HK-2 (cell line): ENCODE measurements around the gene GTF2IRD1.
A peak's percentile ranks its signal among the peaks of the same experiment; 100 is the strongest.
"Not testable (repeated sequence)": the region's sequence is repeated elsewhere in the genome, so short reads cannot be mapped to it uniquely, and the experiment has no call there.

Source experiments
- DNase-seq: peaks from one replicate; pipeline ENCODE4 v3.0.0-alpha.2; 2018; ENCODE audit not compliant: unreplicated experiment

The GTF2IRD1 gene, protein sequence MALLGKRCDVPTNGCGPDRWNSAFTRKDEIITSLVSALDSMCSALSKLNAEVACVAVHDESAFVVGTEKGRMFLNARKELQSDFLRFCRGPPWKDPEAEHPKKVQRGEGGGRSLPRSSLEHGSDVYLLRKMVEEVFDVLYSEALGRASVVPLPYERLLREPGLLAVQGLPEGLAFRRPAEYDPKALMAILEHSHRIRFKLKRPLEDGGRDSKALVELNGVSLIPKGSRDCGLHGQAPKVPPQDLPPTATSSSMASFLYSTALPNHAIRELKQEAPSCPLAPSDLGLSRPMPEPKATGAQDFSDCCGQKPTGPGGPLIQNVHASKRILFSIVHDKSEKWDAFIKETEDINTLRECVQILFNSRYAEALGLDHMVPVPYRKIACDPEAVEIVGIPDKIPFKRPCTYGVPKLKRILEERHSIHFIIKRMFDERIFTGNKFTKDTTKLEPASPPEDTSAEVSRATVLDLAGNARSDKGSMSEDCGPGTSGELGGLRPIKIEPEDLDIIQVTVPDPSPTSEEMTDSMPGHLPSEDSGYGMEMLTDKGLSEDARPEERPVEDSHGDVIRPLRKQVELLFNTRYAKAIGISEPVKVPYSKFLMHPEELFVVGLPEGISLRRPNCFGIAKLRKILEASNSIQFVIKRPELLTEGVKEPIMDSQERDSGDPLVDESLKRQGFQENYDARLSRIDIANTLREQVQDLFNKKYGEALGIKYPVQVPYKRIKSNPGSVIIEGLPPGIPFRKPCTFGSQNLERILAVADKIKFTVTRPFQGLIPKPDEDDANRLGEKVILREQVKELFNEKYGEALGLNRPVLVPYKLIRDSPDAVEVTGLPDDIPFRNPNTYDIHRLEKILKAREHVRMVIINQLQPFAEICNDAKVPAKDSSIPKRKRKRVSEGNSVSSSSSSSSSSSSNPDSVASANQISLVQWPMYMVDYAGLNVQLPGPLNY

DNA sequence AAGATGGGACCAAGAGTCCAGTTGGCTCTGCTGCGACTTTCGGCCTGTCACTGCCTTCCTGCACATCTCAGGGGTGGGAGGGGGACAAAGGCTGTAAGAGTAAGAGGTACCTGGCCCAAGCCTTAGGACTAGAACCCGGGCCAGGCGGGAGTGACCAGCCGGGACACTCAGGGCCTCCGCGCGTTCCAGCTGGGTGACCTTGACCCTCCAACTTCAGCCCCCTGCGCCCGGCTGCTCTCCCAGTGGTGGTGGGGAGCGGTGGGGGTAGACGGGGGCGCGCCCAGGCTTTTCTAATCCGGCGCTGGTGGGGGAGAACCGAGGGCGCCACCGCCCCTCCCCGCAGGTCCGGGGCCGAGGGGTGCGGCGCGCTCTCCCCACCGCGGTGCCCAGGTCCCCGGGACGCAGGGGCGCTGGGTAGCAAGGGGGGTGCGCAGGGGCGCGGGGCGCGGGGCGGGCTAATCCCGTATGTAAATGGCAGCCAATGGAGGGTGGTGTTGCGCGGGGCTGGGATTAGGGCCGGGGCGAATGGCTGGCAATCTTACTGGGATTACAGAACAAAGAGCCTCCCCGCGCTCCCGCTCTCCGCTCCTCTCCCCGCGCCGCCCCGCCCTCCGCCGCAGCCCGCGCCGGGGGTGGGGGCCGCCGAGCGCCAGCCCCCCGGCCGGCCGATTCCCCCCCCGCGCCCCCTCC, at the start of gene GTF2IRD1:
GTF2IRD1 (plus strand) TSS at position 585 of the 690 bp plus-strand sequence. CDS start 54,175 bp downstream, outside the sequence.
- DNase-seq, result peak; percentile 78

DNA sequence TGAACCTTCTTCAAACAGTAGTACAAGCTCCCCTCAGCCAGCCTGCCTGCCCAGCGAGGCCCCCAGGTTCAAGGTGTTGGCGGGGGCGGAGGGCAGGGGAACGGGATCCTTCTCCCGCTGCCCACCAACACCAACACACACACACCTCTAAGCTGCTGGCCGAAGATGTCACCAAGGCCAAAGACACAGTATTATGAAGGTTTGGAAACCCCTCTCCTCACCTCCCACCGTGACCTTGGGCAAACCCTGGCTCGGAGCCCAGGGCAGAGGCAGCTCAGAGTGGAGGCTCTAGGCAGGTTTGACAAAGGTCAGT, 49.4 kb upstream of the GTF2IRD1 start:
- no peak for DNase-seq

DNA sequence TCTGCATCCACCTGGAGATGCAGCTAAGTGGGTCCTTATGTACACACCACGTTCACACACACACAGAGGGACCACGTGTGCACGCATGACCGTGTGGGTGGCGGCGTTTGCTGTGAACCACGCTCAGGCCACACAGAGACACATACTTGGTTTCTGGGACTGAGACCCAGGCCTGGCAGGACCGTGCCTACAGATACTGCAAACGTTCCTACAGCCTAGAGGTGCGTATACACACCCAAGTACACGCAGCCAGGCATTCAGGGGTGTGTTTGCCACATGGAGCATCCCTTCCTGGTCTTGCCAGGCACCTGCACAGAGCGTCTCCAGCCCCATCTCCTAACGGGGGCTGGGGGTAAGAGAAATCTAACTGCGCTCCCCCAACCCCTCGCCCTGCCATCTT, 49.0 kb upstream of the GTF2IRD1 start:
- DNase-seq, result no peak

DNA sequence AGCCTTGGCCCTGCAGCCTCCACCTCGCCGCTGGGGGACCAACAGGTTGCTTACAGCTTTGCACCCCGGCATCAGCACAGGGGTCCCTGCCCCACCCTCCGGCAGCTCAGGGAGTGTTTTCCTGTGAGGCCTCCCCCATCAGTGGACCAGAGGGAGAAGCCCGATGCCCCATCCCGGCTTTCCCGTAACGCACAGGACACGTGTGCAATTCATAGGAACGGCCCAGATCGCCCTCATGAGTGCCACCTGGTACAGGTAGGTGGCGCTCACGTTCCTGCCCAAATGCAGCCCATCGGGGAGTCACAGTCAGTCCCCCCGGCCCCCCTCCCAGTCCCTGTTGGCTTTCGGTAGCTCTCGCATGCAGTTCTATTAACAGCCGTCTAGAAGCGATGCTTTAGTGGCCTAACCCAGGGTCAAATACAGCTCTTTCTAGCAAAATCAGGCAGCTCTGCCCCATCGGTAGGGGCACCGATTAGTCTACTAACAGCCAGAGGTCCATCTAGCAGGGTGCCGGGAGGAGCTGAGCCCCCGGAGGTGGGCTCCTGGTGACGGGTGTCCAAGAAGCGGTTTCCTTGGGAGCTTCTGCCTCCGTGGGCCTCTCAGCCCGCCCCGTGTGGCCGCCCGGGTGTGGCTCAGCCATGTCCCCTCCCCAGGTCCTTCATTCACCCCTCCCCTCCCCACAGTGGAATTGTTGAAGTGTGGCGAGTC, 48.4 kb upstream of the GTF2IRD1 start:
- no peak for DNase-seq

DNA sequence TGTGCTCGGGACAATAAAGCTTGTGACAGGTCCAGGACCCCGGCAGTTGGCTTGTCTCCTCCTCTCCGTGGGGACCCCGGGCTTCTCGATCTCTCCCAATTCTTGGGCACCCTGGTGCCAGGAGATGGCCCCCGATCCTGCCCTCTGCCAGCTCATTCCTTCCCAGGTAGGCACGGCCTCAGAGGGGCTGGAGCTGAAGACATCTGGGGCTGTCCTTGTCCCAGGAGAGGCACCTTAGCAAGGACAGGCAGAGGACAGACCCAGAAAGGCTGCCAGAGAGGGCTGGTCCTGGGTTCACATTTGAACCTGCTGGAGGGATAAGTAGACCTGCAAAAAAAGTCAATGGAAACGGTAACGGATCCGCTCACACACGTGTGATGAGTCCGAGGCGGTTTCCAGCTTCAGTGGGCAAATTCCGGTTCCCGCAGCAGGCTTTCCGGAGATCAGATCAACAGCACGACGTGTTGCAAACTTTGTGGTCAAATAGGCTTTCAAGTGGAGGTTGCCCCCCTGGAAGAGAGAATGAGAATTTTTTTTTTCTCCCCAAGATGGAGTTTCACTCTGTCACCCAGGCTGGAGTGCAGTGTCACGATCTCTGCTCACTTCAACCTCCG, 47.7 kb upstream of the GTF2IRD1 start:
- DNase-seq, result no peak

DNA sequence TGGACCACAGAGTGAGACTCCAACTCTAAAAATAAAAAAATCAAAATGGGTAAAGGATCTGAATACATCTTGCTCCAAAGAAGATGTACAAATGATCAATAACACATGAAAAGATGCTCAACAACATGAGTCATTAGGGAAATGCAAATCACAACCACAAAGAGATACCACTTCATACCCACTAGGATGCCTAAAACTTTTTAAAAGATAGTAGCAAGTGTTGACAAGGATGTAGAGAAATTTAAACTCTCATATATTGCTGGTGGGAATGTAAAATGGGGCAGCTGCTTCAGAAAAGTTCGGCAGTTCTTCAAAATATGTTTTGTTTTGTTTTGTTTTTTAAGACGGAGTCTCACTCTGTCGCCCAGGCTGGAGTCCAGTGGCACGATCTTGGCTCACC, 45.7 kb upstream of the GTF2IRD1 start:
- DNase-seq, result no peak

DNA sequence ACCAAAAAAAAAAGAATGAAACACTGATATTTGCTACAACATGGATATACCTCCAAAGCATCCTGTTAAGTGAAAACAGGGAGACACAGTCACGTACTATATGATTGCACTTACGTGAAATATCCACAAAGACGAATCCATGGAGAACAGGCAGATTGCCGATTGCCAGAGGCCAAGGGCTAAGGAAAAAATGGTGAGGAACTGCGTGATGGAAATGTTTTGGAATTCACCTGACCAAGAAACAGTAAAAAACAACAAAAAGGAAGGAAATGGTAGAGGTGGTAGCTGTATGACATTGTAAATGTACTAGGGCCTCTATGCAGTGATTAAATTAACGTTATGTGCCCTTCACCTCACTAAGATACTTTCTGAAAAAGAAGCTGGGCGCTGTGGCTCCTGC, 44.1 kb upstream of the GTF2IRD1 start:
- DNase-seq, result no peak

DNA sequence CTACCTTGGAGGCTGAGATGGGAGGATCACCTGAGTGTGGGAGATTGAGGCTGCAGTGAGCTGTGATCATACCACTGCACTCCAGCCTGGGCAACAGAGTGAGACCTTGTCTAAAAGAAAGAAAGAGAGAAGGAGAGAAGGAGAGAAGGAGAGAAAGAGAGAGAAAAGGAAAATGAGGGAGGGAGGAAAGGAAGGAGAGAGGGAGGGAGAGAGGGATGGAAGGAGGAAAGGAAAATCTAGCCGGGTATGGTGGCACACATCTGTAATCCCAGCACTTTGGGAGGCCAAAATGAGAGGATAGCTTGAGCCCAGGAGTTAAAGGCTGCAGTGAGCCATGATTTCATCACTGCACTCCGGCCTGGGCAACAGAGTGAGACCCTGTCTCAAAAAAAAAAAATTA, 42.9 kb upstream of the GTF2IRD1 start:
- no peak for DNase-seq

DNA sequence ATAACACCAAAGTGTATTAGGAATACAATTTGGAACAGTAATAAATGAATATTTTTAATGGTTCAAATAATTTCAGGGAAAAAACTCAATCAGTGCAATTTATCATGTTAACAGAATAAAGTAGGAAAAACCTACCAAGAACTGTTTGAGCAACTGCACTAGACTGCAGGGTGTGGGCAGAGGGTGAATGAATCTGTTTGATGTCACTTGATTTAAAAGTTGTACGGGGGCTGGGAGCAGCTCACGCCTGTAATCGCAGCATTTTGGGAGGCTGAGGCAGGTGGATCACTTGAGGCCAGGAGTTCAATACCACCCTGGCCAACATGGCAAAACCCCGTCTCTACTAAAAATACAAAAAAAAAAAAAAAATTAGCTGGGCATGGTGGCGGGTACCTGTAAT, 42.1 kb upstream of the GTF2IRD1 start:
- DNase-seq, result not testable (repeated sequence)

DNA sequence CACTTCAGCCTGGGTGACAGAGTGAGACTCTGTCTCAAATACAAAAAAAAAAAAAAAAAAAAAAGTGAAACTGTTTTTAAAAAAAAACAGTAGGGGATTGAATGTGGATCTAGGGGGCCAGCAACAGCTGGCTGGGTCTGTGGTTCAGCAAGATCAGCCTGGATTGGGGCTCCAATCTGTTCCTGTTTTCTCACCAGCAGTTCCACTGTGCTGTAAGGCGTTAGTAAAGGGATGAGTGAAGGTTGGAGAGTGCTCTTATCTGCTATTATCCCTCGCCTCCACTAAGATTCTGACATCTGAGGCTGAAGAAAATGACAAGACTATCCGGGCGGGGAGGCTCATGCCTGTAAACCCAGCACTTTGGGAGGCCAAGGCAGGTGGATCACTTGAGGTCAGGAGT, 41.6 kb upstream of the GTF2IRD1 start:
- no peak for DNase-seq

DNA sequence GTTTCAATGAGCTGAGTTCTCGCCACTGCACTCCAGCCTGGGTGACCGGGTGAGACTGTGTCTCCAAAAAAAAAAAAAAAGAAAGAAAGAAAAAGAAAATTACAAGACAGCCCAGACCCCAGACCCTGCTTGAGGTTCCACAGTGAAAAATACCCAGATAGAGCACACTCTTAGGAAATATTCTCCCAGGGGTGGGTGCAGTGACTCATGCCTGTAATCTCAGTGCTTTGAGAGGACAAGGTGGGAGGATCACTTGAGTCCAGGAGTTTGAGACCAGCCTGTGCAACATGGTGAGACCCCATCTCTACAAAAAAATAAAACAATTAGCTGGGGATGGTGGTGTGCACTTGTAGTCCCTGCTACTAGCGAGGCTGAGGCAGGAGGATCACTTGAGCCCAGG, 41.1 kb upstream of the GTF2IRD1 start:
- DNase-seq, result no peak

DNA sequence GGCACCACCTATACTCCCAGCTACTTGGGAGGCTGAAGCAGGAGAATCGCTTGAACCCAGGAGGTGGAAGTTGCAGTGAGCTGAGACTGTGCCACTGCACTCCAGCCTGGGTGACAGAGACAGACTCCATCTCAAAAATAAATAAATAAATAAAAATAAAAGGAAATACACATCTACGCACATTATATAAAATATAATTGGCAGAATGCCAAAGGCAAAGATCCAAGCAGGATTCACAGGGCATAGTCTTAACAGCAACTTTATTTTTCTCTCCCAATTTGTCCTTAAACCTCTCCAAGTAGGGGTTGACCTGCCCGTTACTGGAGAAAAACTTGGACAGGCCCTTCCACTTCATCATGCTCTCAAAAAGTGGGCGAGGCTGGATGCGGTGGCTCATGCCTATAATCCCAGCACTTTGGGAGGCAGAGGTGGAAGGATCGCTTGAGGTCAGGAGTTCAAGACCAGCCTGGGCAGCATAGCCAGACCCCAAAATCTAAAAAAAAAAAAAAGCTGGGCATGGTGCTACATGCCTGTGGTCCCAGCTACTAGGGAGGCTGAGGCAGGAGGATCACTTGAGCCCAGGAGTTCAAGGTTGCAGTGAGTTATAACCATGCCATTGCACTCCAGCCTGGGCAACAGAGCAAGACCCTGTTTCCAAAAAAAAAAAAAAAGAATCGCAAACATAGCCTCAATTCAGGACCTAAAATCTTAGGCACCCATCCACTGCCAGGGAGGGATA, 38.9 kb upstream of the GTF2IRD1 start:
- not testable (repeated sequence) for DNase-seq

DNA sequence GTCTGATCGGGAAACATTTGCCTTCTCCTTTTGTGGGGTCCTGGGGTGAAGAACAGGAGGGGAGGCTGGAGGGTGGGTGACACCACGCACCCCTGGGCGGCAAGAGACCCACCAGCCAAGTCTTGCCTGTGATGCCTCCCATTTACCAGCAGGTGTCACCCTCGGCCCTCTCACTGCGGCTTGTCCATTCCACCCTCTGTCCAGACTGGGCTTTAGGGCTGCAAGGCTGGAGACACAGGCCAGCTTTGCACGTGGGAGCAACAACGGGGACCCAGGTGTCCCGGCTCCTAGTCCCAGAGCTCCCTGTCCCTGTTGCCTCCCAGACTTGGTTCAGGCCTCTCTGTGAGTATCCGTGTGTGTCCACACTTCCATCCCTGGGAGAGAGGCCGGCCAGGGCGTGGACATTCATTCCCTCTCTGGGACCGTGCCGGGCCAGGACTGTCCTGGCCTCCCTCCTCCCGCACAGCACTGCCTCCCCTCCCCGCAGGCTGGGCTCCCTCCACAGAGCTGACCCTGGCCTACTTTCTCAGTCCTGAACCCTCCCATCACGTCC, 36.2 kb upstream of the GTF2IRD1 start:
- DNase-seq, result peak; percentile 75

DNA sequence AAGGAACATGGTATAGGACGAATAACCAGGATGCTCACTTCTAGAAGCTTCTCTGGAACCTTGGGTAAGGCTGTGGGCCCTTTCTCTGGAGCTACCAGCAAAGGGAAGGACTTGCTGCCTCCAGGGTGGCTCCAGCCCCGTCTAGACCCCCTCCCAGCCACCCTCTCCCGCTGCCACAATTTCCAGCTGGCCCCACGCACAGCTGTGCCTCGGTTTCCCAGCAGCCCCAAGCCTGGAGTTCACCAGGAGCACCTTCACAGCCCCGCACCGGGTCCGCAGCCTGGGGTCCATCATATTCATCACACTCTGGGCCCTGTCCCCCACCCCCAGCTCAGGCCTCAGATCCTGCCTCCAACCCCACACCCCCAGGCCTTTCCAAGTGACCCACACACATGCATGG, 35.6 kb upstream of the GTF2IRD1 start:
- no peak for DNase-seq

DNA sequence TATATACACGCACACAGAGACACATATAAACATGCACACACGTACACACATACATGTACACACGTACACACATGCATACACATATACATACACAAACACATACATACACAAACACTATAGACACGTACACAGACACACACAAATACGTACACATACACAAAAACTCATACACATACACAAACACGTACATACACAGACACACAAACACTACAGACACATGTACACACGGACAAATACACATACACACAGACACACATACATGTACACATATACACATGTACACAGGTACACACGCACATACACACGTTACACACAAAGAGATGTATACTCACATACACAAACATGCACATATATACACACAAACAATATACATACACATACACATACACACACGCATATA, 35.2 kb upstream of the GTF2IRD1 start:
- no peak for DNase-seq

DNA sequence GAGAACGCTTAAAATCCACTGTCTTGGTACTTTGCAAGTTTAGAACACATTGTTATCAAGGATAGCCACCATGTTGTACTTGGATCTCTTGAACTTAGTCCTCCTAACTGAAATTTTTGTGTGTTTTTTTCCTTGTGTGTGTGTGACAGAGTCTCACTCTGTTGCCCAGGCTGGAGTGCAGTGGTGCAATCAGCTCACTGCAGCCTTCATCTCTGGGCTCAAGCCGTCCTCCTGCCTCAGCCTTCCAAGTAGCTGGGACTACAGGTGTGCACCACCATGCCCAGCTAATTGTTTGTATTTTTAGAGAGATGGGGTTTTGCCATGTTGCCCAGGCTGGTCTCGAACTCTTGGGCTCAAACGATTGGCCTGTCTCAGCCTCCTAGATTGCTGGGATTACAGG, 34.5 kb upstream of the GTF2IRD1 start:
- DNase-seq, result not testable (repeated sequence)

DNA sequence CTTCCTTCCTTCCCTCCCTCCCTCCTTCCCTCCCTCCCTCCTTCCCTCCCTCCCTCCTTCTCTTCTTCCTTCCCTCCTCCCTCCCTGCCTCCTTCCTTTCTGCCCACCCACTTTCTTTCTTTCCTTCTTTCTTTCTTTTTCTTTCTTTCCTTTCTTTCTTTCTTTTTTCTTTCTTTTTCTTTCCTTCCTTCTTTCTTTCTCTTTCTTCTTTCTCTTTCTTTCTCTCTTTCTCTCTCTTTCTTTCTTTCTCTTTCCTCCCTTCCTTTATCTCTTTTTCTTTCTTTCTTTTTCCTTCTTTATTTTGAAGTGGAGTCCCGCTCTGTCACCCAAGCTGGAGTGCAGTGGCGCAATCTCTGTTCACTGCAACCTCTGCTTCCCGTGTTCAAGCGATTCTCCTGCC, 33.7 kb upstream of the GTF2IRD1 start:
- DNase-seq, result no peak

DNA sequence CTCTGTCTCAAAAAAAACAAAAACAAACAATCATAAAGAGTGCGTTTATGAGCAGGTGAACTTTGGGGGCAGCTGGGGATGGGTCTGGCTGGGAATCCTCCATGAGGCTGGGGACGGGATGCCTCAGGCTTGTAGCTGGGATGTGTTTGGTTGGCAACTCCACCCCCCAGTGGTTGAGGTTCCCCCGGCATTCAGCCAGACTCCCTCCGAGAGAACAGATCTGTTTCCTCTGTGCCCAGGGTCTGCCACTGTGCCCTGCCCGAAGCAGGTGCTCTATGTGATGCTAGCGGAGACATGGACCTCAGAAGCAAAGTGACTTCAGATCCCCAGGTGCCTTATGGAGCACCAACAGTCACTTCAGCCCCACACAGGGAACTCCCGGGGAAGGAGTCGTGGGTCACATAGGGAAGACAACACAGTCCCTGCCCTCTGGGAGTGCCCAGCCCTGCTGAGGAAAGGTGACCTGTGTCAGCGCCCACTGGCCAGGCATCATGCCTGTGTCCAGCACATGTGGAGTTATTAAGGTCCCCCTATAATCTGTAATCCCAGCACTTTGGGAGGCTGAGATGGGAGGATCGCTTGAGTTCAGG, 29.3 kb upstream of the GTF2IRD1 start:
- no peak for DNase-seq

DNA sequence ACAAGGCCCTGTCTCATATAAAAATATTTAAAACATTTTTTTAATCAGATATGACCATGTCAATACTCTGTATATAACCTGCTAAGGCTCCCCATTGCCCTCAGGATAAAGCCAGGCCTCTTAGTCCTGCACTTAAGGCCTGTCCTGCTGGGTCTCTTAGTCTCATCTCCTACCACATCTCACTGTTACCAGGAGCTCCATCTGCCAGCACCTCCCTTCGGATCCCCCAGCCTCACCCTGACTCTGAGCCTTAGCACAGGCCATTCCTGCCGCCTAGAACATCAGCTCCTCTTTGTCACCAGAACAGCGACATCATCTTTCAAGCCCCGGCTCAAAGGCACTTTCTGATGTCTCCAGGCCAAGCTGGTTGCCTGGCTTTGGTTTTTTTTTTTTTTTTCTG, 25.7 kb upstream of the GTF2IRD1 start:
- no peak for DNase-seq
